Measurements from ENCODE around the gene MACROD1.

The MACROD1 gene

DNA sequence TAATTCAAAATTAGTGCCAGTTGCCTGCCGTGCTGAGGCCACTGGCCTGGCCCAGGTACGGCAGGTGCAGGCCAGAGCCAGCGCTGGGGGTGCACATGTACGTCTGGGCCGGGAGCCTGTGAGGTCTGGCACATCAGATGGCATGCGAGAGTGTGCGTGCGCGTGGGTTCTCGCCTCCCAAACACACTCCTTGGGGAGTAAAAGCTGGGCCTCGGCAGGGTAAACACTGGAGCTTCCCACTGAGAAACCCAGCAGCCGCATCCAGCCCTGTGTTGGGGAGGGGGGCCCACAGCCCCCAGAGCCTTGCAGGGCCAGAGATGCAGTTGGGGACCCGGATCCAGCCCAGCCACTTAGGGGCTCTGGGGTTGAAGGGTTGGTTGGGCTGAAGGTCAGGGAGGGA lies 92.4 kb downstream of the MACROD1 start:
- DNase-seq (ENCODE audit: extremely low read depth, low read depth) = no peak
- TF ChIP-seq, protein P1, sequence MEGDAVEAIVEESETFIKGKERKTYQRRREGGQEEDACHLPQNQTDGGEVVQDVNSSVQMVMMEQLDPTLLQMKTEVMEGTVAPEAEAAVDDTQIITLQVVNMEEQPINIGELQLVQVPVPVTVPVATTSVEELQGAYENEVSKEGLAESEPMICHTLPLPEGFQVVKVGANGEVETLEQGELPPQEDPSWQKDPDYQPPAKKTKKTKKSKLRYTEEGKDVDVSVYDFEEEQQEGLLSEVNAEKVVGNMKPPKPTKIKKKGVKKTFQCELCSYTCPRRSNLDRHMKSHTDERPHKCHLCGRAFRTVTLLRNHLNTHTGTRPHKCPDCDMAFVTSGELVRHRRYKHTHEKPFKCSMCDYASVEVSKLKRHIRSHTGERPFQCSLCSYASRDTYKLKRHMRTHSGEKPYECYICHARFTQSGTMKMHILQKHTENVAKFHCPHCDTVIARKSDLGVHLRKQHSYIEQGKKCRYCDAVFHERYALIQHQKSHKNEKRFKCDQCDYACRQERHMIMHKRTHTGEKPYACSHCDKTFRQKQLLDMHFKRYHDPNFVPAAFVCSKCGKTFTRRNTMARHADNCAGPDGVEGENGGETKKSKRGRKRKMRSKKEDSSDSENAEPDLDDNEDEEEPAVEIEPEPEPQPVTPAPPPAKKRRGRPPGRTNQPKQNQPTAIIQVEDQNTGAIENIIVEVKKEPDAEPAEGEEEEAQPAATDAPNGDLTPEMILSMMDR (IDR thresholded peaks at IDR 0.05; ENCODE audit: low read depth, low read length) = no peak

DNA sequence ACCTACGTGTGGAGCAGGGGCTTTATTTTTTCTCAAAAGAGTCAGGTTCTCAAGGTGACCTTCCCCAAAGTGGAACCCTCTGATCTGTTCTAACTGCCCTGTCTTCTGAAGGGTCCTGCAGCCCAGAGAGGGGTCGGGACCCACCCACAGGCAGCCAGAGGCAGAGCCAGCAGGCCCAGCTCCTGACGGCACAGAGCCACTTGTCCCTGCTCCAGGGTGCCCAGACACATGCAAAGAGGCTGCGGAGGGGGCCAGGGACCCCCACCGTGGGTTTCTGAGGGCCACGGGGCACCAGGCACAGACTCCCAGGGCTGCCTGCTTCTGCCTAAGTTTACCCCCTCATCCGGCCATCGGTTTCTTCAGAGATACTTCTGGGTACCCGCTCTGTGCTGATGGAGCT lies 93.0 kb downstream of the MACROD1 start:
- no peak for DNase-seq (ENCODE audit: extremely low read depth, low read depth)
- TF ChIP-seq, protein P1 (IDR thresholded peaks at IDR 0.05; ENCODE audit: low read depth, low read length) = no peak

DNA sequence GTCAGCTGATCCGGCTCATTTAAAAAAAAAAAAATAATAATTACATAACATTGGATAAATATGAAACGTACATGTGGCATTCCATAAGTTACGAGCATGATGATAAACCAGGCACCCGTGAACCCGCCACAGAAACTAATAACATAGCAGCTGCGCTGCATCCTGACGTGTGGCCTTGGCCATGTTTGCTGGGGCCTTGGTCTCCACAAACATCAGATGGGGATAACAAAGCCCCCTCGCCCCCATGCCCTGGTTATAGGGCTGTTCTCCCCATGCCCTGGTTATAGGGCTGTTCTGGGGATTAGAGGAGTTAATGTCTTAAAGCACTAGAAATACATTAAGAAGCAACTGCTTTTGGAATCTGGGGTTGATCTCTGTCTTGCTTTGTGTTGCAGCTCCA lies 93.5 kb downstream of the MACROD1 start:
- no peak for DNase-seq (ENCODE audit: extremely low read depth, low read depth)
- TF ChIP-seq, protein P1 (IDR thresholded peaks at IDR 0.05; ENCODE audit: low read depth, low read length) = no peak

DNA sequence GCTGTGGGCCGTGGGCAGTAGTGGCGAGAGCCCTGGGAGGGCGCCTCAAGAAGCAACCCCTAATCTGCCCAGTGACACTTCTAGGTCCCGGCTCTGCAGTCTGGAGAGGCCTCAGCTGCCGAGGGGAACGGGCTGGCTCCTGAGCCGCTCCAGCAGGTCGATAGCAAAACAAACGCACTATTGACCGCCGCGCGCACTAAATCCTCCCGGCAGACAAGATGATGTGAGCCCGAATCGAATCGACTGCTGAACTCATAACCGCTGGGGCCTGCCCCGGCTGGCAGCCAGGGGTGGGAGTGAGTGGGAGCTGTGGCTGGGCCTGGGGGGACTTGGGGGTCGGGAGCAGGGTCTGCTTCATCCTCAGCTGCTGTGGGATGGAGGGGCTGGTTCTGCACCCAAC lies 94.1 kb downstream of the MACROD1 start:
- no peak for DNase-seq (ENCODE audit: extremely low read depth, low read depth)
- TF ChIP-seq, protein P1 (IDR thresholded peaks at IDR 0.05; ENCODE audit: low read depth, low read length) = no peak

DNA sequence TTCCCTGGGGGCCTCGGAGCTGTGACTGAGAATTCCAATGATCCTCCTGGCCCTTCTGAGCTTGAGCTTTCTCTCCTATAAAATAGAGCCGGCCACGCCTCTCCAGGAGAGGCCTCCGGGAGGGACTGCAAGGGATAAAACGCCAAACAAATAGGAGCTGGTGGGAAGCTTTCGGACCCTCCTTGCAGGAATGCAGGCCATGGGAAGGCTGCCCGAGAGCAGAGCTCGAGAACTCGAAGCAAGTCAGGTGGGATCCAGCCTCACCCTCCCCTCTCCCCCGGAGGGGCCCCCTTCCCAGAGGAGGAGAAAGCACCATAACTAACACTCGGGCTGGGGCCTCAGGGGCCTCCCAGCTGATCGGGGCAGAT lies 95.6 kb downstream of the MACROD1 start:
- TF ChIP-seq, protein P1 (IDR thresholded peaks at IDR 0.05; ENCODE audit: low read depth, low read length) = no peak
- DNase-seq (ENCODE audit: extremely low read depth, low read depth) = no peak

DNA sequence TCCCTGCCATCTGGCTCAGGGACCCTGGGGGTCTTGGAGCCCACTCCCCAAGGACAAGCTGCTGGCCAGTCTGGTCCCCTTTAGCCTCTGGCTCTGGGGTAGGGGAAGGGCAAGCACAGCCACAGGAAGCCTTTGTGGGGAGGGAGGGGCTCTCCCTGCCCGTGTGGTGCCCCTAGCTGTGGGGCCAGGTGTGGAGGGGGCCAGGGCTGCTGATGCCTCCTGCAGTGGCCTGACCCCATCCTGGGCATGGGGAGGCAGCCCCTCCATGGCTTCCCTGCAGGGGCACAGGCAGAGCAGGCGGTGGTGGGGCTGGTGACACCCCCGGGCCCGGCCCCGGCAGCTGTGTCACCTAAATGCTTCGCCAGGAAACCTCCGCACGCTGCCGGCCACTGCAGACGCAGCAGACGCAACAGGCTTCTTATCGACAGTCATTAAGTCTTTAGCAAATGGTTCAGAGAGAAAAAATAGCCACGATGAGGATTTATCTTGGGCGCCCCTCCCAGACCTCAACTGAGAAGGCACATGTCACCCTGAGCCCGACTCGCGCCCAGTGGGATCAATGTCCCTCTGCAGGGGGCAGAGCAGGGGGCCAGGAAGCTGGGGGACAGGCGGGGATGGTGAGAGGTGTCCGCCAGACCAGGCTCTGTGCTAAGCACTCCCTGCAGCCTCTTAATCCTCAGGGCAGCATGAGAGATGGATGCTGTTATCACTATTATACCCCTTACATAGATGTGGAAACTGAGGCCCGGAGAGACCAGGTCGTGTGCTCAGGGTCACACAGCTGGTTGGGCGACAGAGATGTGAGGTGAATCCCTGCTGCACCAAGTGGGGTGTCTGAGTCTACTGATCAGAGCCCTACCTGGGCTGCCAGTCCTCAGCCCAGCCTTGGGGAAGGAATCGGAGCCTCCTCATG lies 96.3 kb downstream of the MACROD1 start:
- TF ChIP-seq, protein P1 (IDR thresholded peaks at IDR 0.05; ENCODE audit: low read depth, low read length) = no peak
- no peak for DNase-seq (ENCODE audit: extremely low read depth, low read depth)

DNA sequence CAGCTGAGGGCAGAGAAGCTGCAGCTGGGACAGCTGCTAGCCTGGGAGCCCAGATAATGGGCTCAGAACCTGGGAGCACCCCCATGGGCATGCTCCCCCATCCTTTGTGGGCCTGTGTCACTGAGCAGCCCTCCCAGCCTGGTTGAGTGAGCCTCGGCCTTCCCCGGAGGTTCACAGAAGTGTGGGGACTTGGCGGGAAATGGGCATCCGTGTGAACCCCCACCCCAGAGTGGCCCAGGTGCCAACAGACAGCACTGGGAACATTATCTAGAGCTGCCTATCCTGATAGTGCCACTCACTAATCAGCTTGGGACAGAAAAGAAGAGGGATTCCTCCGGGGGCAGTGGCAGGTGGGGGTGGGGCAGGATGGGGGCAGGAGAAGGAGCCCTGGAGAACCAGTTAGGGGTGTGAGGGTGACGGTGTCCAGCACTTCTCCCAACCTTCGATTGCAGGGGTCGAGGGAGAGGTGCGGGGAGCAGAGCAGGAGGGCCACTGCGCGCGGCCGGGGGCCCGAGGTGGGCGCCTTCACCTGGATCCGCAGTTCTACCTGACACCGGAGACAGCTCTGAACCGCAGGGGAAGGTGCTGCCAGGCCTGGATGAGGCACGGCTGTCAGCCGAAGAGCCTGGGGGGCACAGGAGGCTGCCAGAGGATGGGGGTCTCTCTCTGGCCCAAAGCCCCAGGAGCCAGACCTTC lies 97.1 kb downstream of the MACROD1 start:
- no peak for DNase-seq (ENCODE audit: extremely low read depth, low read depth)
- TF ChIP-seq, protein P1 (IDR thresholded peaks at IDR 0.05; ENCODE audit: low read depth, low read length) = no peak
